HuH-7 (cell line): ENCODE measurements around the gene PHYKPL.
"Not testable (repeated sequence)": the region's sequence is repeated elsewhere in the genome, so short reads cannot be mapped to it uniquely, and the experiment has no call there.

Source experiments
- DNase-seq: peaks from one replicate; pipeline ENCODE4 v3.0.0; 2011; ENCODE audit warnings: low spot score

PHYKPL gene

DNA sequence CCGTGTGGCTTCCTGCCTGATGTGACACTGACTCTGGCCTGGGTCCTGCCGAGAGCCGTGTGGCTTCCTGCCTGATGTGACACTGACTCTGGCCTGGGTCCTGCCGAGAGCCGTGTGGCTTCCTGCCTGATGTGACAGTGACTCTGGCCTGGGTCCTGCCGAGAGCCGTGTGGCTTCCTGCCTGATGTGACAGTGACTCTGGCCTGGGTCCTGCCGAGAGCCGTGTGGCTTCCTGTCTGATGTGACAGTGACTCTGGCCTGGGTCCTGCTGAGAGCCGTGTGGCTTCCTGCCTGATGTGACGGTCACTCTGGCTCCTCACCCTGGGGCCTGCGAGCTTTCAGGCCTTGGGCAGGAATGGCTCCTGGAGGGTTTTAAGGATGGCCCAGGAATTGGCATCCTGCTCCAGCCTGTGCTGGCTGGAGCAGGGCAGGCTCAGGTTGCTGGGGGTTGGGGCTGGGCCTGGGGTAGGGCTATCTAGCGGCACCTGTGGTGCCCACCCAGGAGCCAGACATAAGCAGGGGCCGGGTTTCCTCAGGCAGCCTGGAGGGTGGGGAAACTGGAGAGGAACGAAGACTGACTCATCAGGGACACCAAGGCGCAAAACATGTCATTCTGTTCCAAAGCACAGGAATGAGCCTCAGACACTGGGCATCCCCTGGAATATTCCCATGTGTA lies 7.2 kb upstream of the PHYKPL start:
- not testable (repeated sequence) for DNase-seq

GRCh38 chr5:178238711-178239592 lies 6.3 kb upstream of the PHYKPL start:
- DNase-seq = no peak

DNA sequence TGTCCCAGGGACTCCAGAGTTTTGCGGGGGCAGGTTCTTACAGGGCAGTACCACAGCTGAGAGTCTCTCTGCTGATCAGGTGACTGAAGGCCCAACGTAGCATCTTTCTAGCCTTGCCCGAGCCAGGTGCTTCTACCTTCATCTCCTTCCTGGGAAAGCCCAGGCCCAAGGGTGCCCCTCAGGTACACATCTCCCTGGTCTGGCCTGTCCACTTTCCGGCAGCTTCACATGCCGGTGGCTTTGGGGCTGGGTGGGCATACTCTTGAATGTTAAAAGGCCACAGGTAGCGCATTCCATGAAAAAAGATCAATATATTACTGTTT lies 5.7 kb upstream of the PHYKPL start:
- no peak for DNase-seq

GRCh38 chr5:178237431-178238312 lies 5.1 kb upstream of the PHYKPL start:
- DNase-seq = no peak

DNA sequence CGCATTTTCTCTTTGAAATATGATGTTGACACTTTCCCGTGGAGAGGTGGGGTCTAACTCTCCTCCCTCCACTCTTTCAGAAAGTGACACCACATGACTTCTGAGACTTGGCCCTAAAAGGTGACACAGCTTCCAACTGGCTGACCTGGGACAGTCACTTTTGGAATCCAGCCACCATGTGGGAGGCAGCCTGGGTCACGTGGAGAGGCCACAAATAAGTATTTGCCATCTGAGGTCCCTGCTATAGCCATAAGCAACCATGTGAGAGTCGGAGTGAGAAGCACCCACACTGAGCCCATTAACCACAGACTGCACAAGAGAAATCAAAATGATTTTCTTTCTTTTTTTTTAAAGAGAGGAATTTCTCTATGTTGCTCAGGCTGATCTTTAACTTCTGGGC lies 4.1 kb upstream of the PHYKPL start:
- no peak for DNase-seq

DNA sequence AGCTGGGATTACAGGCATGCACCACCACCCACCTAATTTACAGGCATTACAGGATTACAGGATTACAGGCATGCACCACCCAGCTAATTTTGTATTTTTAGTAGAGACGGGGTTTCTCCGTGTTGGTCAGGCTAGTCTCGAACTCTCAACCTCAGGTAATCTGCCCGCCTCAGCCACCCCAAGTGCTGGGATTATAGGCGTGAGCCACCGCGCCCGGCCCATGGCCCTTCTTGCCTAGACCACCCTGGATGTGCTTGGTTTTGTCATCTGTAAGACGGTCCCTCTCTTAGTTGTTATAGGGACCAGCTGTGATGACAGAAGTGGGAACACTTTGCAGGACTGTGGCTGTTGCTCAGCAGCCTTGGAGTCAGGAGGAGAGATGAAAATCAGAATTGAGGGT lies 3.5 kb upstream of the PHYKPL start:
- DNase-seq = no peak

- DNase-seq = no peak
These were observed 3.0 kb upstream of the PHYKPL start for GRCh38 chr5:178235588-178235974.

GRCh38 chr5:178234750-178235587 lies 2.4 kb upstream of the PHYKPL start:
- DNase-seq = peak; percentile 95

DNA sequence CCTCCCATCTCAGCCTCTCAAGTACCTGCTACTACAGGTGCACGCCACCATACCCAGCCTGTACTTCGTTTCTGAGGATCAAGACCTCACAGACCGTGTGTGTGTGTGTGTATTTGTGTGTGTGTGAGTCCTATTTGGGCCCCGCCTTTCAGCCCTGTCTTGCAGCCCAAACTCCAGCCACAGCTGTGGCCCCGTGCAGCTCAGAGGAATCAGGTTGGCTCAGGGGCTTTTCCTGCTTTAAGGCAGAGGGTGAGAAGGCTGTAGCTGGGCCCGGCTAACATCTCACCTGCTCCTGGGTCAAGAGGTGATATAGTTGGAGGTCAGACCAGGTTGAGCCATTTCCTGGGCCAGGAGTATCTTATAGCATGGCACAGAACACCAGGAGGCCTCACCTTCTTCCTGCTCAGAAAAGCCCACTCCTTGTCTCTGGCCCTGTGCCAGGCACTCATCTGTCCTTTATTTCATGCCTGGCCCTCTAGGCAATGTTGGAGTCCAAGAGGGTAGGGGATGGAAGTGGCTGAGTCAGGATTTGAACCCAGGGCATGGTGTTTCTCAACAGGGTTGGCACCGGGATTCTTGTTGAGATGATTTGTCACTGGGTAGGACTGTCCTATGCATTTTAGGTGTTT lies 1.6 kb upstream of the PHYKPL start:
- no peak for DNase-seq

DNA sequence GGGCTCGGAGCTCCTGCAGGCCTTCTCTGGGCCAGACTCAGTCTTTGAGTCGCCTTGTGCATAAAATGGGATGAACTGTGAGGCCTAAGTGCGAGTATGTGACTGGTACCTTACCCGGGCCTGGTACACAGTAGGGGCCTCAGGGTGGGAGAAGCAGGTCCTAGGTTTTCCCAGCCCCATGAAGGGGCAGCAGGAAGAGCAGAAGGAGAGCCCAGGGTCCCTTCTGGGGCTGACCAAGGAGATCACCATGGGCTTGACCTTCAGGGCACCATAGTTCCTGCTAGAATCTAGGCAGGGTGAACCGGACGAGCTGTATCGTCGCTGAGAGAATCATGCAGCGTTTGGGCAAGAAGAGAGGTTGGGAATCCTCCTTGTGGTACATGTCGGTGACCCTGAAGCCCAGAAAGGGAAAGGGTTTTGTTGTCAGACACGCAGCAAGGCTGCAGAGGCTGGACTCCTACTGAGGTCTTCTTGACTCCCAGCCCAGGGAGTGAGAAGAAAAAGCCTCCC lies 373 bp upstream of the PHYKPL start:
- DNase-seq = no peak

- DNase-seq = no peak
These were observed 971 bp downstream of the PHYKPL start for GRCh38 chr5:178231539-178232123.

DNA sequence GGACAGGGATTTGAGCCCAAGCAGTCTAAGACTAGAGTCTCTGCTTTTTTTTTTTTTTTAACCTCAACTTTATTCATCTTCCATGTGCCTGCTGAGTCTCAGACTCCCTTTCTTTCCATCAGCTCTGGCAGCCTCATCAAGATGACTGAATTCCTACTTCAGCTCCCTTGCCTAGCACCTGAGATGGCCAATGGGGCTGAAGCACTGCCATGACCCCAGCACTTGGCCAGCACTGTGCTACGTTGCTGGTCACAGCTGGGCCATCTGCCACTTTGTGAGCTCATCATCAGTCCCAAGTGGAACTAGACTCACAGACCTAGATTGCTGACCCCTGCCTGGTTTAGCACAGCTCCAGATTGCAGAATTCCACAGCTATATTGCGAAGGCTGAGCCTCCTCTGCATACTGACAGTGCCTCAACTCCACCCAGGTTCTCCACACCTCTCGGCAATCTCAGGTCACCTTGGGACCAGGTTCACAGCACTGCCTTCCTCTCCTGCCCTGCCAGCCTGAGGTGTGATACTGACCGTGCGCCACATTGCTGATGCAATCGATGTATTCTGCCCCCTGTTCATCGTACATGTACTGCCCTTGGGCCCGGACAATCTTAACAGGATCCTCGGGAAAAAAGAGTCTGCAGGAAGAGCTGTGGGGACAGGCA lies 1.6 kb downstream of the PHYKPL start:
- DNase-seq = no peak

DNA sequence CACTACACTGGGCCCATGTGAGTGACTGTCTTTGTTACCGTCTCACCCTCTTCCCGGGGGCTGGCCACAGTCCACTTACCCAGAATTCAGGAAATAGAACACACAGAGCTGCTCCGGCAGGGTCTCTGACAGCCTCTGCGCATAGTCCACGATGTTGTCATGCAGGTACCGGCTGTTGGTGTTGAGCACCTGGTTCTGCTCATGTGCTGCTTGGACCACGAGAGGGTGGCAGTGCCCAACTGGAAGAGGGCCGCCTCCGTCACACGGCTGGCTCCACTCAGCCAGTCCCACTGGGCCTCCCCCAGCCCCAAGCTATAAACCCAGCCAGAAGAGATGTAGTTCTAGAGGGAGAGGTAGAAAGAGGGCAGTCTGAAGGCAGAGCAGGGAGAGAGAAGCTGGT lies 2.7 kb downstream of the PHYKPL start:
- DNase-seq = no peak

- DNase-seq = not testable (repeated sequence)
These were observed 3.5 kb downstream of the PHYKPL start for GRCh38 chr5:178229111-178229510.

DNA sequence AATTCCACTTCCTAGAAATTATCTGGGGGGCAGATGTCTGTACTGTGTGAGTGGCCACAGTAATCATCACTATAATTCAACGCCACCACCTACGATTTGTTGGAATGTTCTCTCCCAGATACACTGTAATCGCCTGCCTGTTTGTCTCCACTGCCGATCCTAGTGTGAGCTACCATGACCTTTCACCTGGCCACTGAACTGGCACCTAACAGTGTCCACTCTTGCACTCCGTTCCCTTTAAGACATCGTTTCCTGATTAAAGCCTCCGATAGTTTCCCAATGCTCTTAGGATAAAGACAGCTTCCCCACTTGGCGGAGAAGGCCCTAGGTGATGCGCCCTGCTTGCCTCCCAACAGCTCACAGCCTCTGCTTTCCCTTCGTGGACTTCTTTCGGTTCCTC lies 4.0 kb downstream of the PHYKPL start:
- DNase-seq = no peak

- no peak for DNase-seq
These were observed 4.7 kb downstream of the PHYKPL start for GRCh38 chr5:178227929-178228328.

DNA sequence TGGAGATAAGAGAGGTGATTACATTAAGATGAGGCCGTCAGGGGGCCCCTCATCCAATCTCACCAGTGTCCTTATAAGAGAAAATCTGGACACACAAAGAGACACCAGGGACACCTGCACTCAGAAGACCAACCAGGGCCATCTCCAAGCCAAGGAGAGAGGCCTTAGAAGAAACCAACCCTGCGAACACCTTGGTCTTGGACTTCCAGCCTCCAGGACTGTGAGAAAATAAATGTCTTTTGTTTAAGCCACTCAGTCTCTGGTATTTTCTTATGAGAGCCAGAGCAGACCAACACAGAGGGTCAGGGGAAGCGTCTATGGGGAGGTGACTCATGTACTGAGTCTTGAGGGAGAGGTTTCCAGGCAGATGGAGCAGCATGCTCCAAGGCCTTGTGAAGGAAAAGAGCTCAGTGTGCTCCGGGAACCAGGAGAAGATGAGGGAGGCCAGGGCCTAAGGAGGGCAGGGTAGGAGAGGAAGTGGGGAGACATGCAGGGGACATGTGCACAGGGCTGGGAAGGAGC lies 5.4 kb downstream of the PHYKPL start:
- no peak for DNase-seq

DNA sequence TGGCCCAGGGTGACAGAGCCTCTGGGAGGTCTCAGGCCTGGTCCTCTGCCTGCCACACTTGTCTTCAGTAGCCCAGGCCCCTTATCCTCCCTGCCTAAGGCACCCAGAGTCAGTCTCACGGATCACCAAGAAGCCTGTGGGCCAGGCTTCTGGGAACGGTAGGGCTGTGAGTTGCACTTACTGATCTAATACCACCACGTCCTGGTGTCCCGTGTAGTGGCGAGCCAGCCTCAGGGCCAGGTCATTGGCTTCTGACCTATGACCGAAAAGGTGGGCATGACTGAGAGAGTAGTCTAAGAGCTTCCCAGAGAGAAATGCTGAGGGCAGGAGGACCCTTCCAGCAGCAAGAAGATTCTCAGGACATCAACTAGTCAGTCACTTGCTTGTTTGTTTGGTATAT lies 7.4 kb downstream of the PHYKPL start:
- no peak for DNase-seq

DNA sequence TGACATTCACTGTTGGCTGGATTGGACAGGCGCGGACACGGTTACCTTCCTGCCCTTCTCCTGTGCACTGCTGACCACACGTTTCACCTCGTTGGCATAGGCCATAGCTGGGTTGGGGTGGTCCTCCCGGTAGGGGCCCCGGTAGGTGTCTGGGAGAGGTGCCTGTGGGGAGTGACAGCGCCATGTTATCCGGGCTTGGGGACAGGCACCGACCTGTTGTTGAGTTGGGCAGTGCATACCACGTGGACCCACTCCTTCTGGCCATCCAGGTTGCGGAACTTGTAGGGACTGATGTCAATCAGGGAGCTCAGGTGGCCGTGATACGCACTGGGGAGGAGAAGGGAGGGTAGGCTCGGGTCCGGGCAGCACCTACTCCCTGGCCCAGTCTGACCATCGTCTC lies 8.2 kb downstream of the PHYKPL start:
- no peak for DNase-seq

GRCh38 chr5:178223828-178224335 lies 8.7 kb downstream of the PHYKPL start:
- DNase-seq = no peak
